Activated CD4-positive, alpha-beta memory T cell treated with anti-CD3 and anti-CD28 coated beads, Interleukin-2, amount 10 ng/mL, durations not matched to agents 7 days and 5 days (primary cell): ENCODE data around the gene PXN. TPM values are rescaled to one million over a fixed set of nuclear protein-coding genes. Genes with fewer than 3 reads are reported as not detected.
"Not testable (repeated sequence)": the region's sequence is repeated elsewhere in the genome, so short reads cannot be mapped to it uniquely, and the experiment has no call there.

Experiments
- CTCF ChIA-PET: fragments of 350-600 bp; sonication (Branson Sonifier 250); formaldehyde crosslinking; loops from one replicate; lab custom pipeline; 2021; ENCODE audit warnings: antibody characterized with exemption, inconsistent platforms; lab: Charles Lee
- POLR2A ChIA-PET: fragments of 350-600 bp; sonication (Branson Sonifier 250); formaldehyde crosslinking; loops from one replicate; lab custom pipeline; 2021; ENCODE audit warnings: antibody characterized with exemption; lab: Charles Lee
- DNase-seq: peaks from one replicate; pipeline ENCODE4 v3.0.0-alpha.2; 2020
- H3K27ac Mint-ChIP-seq: one replicate; pipeline ENCODE4 v1.8.0; 2021; ENCODE audit warnings: mild to moderate bottlenecking, mixed read lengths
- H3K27me3 Mint-ChIP-seq: one replicate; pipeline ENCODE4 v1.8.0; 2021; ENCODE audit warnings: mixed read lengths
- H3K36me3 Mint-ChIP-seq: one replicate; pipeline ENCODE4 v1.8.0; 2021; ENCODE audit warnings: low read depth, mixed read lengths
- H3K4me1 Mint-ChIP-seq: one replicate; pipeline ENCODE4 v1.8.0; 2021; ENCODE audit warnings: mixed read lengths
- H3K4me3 Mint-ChIP-seq: one replicate; pipeline ENCODE4 v1.8.0; 2021; ENCODE audit warnings: mild to moderate bottlenecking, mixed read lengths
- H3K9me3 Mint-ChIP-seq: one replicate; pipeline ENCODE4 v1.8.0; 2021; ENCODE audit warnings: mixed read lengths
- total RNA-seq, 2 experiments: library from RNA; stranded (reverse); gene quantifications; one replicate each; pipeline ENCODE4 v1.2.3, GENCODE V29; 2021

Gene PXN
- total RNA-seq, 2 experiments from 2014 or later, result 271 to 274 TPM

DNA sequence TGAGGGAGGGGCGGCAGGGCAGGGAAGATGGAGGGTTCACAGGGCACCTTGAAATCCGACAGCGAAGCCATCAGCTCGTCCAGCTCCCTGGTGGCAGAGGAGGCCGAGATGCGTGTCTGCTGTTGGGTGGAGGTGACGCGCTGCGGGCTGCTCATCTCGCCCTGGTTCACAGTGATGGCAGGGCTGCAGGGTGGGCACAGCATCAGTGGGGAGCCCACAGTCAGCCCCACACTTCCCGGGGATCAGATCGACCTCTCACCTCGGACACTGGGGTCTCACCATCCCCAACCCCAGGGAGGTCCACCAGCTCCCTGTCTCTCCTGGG lies 44.0 kb downstream of the PXN start:
- Mint-ChIP-seq H3K27ac (no peak overlapping the region), H3K4me3 (no peak overlapping the region), H3K9me3 (no peaks in the 10 kb centered on the region), H3K4me1 (peaks cover 15% of the 10 kb centered on the region), H3K27me3 (no peaks in the 10 kb centered on the region), H3K36me3 (peaks cover 70% of the 10 kb centered on the region)
- ChIA-PET CTCF (interaction anchor here (1.3 to 2.2 kb wide), 2 partner anchors 19 to 45 kb away, joined by 4 to 8 read pairs; partner anchors contain the start of gene PXN), POLR2A (interaction anchor here (1.1 to 7.9 kb wide), 4 partner anchors 10 to 70 kb away, joined by 4 to 56 read pairs (median 15); partner anchors contain the start of genes RNU4-1, RNU4-2 and RPLP0)
- no peak for DNase-seq

DNA sequence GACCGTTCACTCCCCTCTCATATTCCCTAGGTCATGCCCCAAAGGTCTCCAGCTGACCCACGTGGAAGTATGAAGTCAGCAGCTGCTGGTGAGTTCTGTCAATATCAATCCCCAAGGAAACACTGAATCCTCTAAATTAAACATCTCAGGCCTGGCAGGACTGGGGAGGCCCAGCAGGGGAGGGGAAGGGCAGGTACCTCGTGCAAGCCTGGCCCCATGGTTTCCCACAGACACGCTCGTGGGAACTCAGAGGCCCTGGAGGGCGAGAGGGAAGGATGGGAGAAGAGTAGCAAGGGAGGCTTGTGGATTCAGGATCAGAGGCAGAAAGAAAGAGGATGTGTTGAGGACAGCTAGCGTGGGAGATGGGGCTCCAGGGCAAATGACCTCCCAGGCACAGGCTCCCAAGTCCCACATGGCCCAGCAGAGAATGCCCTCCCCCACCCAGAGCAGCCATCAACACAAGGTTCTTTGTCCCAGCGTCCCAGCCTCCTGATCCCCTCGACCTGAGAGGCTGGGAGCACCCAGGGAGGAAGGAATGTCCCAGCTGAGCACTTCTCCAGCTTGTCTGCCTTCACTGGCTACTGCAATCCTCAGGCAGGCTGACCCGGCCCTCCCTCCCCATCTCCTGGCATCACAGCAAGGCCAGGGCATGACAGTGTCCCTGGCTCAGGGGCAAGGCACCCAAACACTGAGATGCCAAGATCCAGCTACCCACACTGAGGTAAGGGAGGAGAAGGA lies 44.5 kb downstream of the PXN start:
- Mint-ChIP-seq H3K27me3 (no peaks in the 10 kb centered on the region), H3K4me1 (peaks cover 10% of the 10 kb centered on the region), H3K36me3 (peaks cover 66% of the 10 kb centered on the region), H3K4me3 (no peak overlapping the region), H3K27ac (no peak overlapping the region), H3K9me3 (no peaks in the 10 kb centered on the region)
- POLR2A ChIA-PET, result interaction anchor here (0.8 to 7.9 kb wide), 7 partner anchors 10 to 71 kb away, joined by 3 to 56 read pairs (median 5); partner anchors contain the start of genes PXN, RNU4-1, RNU4-2 and RPLP0
- DNase-seq, result no peak
- CTCF ChIA-PET, result interaction anchor here (0.9 to 2.2 kb wide), 3 partner anchors 7 to 45 kb away, joined by 3 to 8 read pairs (median 4); partner anchors contain the start of gene PXN

GRCh38 chr12:120218680-120219606 lies 46.6 kb downstream of the PXN start:
- ChIA-PET POLR2A (interaction anchor here (1.2 to 7.9 kb wide), 8 partner anchors 8 to 73 kb away, joined by 3 to 56 read pairs (median 6); partner anchors contain the start of genes PXN, RNU4-1, RNU4-2 and RPLP0), CTCF (interaction anchor here (1.3 kb wide), 1 partner anchor 18 kb away, joined by 5 read pairs; the partner anchor contains the start of gene RPLP0)
- Mint-ChIP-seq H3K27ac (no peak overlapping the region), H3K4me1 (no peaks in the 10 kb centered on the region), H3K9me3 (no peaks in the 10 kb centered on the region), H3K27me3 (no peaks in the 10 kb centered on the region), H3K4me3 (no peak overlapping the region), H3K36me3 (peaks cover 66% of the 10 kb centered on the region)
- DNase-seq, result no peak

- ChIA-PET CTCF (interaction anchor here (0.6 to 1.3 kb wide), 4 partner anchors 11 to 108 kb away, joined by 3 to 7 read pairs (median 4); partner anchors contain the start of gene RPLP0), POLR2A (interaction anchor here (0.8 to 7.9 kb wide), 3 partner anchors 10 to 75 kb away, joined by 3 to 56 read pairs (median 3); partner anchors contain the start of genes RNU4-1 and RNU4-2)
- Mint-ChIP-seq H3K27me3 (no peaks in the 10 kb centered on the region), H3K9me3 (no peaks in the 10 kb centered on the region), H3K4me1 (no peaks in the 10 kb centered on the region), H3K36me3 (peaks cover 66% of the 10 kb centered on the region), H3K4me3 (no peak overlapping the region), H3K27ac (no peak overlapping the region)
- no peak for DNase-seq
Observed at GRCh38 chr12:120216742-120217605, 48.6 kb downstream of the PXN start.

DNA sequence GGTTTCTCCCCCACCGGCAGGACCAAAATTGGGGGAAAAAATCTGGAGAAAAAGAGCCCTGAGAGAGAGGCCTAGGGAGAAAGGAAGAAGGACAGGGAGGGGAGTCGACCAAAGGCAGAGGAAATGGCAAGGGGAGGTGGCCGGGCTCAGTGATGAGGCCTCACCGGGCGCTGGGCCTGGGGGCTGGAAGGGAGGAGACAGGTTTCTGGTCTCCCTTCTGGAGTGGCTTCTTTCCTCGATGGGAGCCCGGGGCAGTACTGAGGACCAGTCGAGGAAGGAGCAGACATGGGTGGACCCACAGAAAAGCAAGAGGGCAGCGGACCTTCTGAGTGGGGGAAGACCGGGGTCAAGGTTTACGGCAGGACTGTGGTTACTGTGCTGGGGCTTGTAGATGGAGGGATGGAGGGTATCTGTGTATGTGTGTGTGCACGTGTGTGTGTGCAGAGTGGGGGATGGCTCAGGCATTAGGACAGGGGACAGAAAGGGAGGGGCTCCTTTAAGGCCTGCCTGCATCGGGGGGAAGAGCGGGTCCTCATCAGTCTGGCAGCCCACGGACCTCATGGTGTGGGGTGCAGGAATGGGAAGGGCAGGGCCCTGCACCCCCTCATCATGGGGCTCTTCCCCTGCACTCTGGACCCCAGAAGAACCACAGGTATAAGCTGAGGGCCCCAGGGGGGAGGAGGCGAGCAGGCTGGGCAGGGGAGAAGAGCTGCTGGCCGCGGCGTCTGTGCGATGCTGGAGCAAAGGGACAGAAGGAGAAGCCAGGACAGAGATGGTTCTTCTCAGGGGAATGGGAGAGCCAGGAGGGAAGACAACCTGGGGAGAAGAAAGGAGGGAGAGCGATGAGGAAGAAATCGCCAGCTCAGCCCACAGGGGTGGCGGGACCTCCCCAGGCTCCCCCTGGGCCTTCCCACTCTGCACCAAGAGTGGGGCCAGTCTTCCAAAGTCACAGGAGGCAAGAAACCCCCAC lies 49.5 kb downstream of the PXN start:
- no peak overlapping the region for H3K27ac Mint-ChIP-seq
- H3K9me3 Mint-ChIP-seq, result no peaks in the 10 kb centered on the region
- no peaks in the 10 kb centered on the region for H3K27me3 Mint-ChIP-seq
- ChIA-PET POLR2A (interaction anchor here (0.8 to 7.9 kb wide), 3 partner anchors 9 to 76 kb away, joined by 3 to 56 read pairs (median 3); partner anchors contain the start of genes RNU4-1 and RNU4-2), CTCF (interaction anchor here (1.1 kb wide), 1 partner anchor 14 kb away, joined by 4 read pairs; the partner anchor contains the start of gene RPLP0)
- no peak overlapping the region for H3K4me3 Mint-ChIP-seq
- H3K36me3 Mint-ChIP-seq, result peaks cover 68% of the 10 kb centered on the region
- no peak for DNase-seq
- no peaks in the 10 kb centered on the region for H3K4me1 Mint-ChIP-seq

DNA sequence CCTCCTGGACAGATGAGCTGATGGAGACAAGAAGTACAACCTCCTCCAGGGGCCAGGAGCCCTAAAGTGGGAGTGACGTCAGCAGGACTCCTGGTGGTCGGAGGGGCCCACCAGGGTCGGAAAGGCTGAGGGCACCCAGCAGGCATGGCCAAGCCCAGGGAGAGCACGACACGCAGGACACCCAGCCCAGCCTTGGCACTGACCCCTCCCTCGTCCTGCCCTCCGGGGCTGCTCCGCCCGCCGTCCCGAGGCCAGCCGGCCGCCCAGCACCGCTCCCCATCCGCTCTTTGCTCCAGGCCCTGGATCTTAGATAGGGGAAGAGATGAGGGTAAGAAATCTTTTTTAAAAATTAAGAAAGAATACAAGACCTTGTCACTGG lies 50.2 kb downstream of the PXN start:
- POLR2A ChIA-PET, result no interaction called here
- no peak for DNase-seq
- no peak overlapping the region for H3K27ac Mint-ChIP-seq
- CTCF ChIA-PET, result no interaction called here
- H3K4me1 Mint-ChIP-seq, result no peaks in the 10 kb centered on the region
- H3K9me3 Mint-ChIP-seq, result no peaks in the 10 kb centered on the region
- H3K4me3 Mint-ChIP-seq, result no peak overlapping the region
- H3K36me3 Mint-ChIP-seq, result peaks cover 66% of the 10 kb centered on the region
- no peaks in the 10 kb centered on the region for H3K27me3 Mint-ChIP-seq

GRCh38 chr12:120214626-120215356 lies 50.7 kb downstream of the PXN start:
- ChIA-PET CTCF (no interaction called here), POLR2A (no interaction called here)
- Mint-ChIP-seq H3K36me3 (peaks cover 64% of the 10 kb centered on the region), H3K27me3 (no peaks in the 10 kb centered on the region), H3K27ac (no peak overlapping the region), H3K9me3 (no peaks in the 10 kb centered on the region), H3K4me1 (no peaks in the 10 kb centered on the region), H3K4me3 (no peak overlapping the region)
- no peak for DNase-seq

GRCh38 chr12:120213758-120214157 lies 51.8 kb downstream of the PXN start:
- Mint-ChIP-seq H3K9me3 (no peaks in the 10 kb centered on the region), H3K4me1 (no peaks in the 10 kb centered on the region), H3K36me3 (peaks cover 58% of the 10 kb centered on the region), H3K4me3 (no peak overlapping the region), H3K27me3 (no peaks in the 10 kb centered on the region), H3K27ac (no peak overlapping the region)
- no peak for DNase-seq
- ChIA-PET POLR2A (no interaction called here), CTCF (no interaction called here)

- peaks cover 54% of the 10 kb centered on the region for H3K36me3 Mint-ChIP-seq
- not testable (repeated sequence) for DNase-seq, H3K27me3 Mint-ChIP-seq, H3K4me3 Mint-ChIP-seq, H3K27ac Mint-ChIP-seq, H3K9me3 Mint-ChIP-seq, H3K4me1 Mint-ChIP-seq
- CTCF ChIA-PET, result interaction anchor here (1.7 kb wide), 1 partner anchor 14 kb away, joined by 7 read pairs; no protein-coding TSS in a partner anchor
- POLR2A ChIA-PET, result interaction anchor here (1.0 kb wide), 1 partner anchor 12 kb away, joined by 3 read pairs; the partner anchor contains the start of gene RPLP0
Observed at GRCh38 chr12:120213182-120213581, 52.3 kb downstream of the PXN start.

- CTCF ChIA-PET, result interaction anchor here (1.7 kb wide), 1 partner anchor 15 kb away, joined by 7 read pairs; no protein-coding TSS in a partner anchor
- DNase-seq, result no peak
- Mint-ChIP-seq H3K9me3 (no peaks in the 10 kb centered on the region), H3K4me3 (no peak overlapping the region), H3K27ac (no peak overlapping the region), H3K27me3 (no peaks in the 10 kb centered on the region), H3K36me3 (peaks cover 57% of the 10 kb centered on the region), H3K4me1 (no peaks in the 10 kb centered on the region)
- POLR2A ChIA-PET, result interaction anchor here (1.0 kb wide), 1 partner anchor 11 kb away, joined by 3 read pairs; the partner anchor contains the start of gene RPLP0
Observed at GRCh38 chr12:120212301-120212700, 53.2 kb downstream of the PXN start.
